ENCODE results near the gene TRIM43B.
"Not testable (repeated sequence)": the region's sequence is repeated elsewhere in the genome, so short reads cannot be mapped to it uniquely, and the experiment has no call there.

The TRIM43B gene

DNA sequence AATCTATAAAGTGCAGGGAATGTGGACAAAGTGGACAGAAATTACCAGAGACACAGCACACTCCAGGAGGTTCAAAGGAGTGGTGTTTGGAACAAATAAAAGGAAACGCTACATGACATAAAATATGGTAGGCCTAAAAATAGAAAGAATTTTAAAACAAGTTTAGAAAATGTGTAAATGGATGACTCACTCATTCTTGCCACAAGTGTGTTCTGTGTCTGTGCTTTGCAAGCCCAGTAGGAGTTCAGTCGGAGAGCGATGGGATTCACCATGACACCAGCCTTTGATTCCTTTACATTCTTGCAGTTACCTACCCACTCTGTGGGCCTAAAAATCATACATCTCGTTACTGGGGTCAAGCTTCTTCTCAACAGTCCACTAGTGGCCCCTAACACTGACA is 51.2 kb downstream of the TRIM43B start:
- DNase-seq = not testable (repeated sequence)

DNA sequence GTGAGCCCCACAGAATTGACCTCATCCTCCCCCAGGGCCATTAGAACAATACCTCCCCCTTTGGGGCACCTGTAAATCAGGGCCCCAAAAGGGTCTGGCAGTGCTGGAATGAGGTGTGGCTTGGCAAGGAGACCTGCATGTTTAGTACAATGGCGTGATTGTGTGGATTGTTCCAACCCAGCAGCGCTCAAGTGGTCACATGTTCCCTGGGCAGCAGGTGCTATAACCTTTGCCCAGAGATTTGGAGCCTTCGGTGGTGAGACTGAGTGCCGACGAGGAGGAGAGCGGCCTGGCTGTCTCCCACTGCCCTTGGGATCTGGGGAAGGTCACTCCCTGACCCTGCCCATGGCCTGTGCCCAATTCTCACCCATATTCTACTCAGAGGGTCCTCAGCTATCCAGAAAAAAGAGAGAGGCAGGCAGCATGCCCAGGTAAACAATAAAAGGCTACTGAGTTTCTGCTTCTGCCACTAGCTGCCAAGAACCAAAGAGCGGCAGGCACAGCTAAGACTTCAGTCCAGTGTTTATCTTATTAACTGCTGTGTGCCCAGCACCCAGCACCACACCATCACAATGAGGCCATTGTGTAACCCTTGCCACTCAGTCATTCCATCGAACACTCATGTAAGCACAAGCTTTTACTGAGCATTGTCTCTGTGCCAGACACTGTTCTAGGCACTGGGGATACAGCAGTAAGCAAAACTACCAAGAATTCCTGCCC is 54.6 kb downstream of the TRIM43B start:
- not testable (repeated sequence) for DNase-seq

DNA sequence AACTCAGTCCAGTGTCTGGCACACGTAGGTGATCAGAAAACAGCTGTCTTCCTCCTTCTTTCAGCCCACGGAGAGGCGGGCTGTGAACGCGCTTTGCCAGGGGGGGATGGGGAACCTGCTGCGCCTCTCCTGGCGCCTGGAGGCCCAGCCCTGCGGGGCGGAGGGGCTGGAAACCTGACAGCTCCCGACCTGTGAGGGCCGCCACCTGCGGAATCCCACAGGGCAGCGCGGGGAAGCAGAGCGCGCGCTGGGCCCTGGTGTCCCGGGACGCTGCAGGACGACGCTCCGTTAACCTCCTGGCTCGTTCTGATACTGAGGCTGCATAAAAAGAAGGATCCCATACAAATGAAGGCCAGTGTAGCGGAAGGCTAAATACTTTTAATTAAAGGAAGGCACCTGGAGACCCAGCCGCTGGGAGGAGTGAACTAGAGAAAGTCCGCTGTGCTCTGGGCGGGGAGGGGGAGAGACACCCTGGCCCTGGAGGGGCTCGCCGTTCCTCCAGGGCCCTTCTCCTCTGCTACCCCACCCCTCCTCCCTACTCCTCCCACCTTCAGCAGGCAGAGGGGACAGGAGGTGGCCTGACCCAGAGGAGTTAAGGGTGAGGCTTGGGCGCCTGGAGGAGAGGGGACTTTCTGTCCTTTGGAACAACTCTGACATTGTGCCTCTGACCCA is 57.2 kb downstream of the TRIM43B start:
- DNase-seq = not testable (repeated sequence)

All from NCI-H446 (cell line).